Neuronal stem cell (in vitro differentiated cells): Measurements from ENCODE around the gene DIO2.

Source experiments
- DNase-seq: peaks from one replicate; pipeline ENCODE4 v3.0.0-alpha.2; 2013; ENCODE audit warnings: low spot score
- H2AFZ ChIP-seq: one replicate; pipeline ENCODE4 v1.6.1; 2013; ENCODE audit warnings: mild to moderate bottlenecking, low read length, inconsistent platforms
- H2AK5ac ChIP-seq: 2 replicates; pipeline ENCODE4 v1.6.1; 2013; ENCODE audit warnings: low read depth, mild to moderate bottlenecking, inconsistent platforms, low read length, moderate library complexity, mixed read lengths
- H2BK120ac ChIP-seq: 2 replicates; pipeline ENCODE4 v1.6.1; 2013; ENCODE audit warnings: low read depth, mild to moderate bottlenecking, inconsistent platforms, low read length, moderate library complexity, mixed read lengths
- H2BK12ac ChIP-seq: one replicate; pipeline ENCODE4 v1.6.1; 2013; ENCODE audit warnings: low read length, inconsistent platforms
- H2BK15ac ChIP-seq: 2 replicates; pipeline ENCODE4 v1.6.1; 2013; ENCODE audit warnings: mild to moderate bottlenecking, low read length, inconsistent platforms, mixed read lengths
- H2BK5ac ChIP-seq: one replicate; pipeline ENCODE4 v1.6.1; 2013; ENCODE audit warnings: inconsistent platforms, mild to moderate bottlenecking, low read length, moderate library complexity
- H3K14ac ChIP-seq: one replicate; pipeline ENCODE4 v1.6.1; 2013; ENCODE audit warnings: low read length, inconsistent platforms
- H3K18ac ChIP-seq: 2 replicates; pipeline ENCODE4 v1.6.1; 2013; ENCODE audit warnings: low read length, inconsistent platforms
- H3K23ac ChIP-seq: 2 replicates; pipeline ENCODE4 v1.6.1; 2013; ENCODE audit warnings: low read depth, mild to moderate bottlenecking, mixed read lengths, low read length, inconsistent platforms; ENCODE audit not compliant: poor library complexity
- H3K27ac ChIP-seq: replicated peaks from 3 replicates; pipeline ENCODE4 v1.5.1; 2013; ENCODE audit warnings: low read length, inconsistent platforms
- H3K27me3 ChIP-seq, 3 experiments: 2 replicates each; pipeline ENCODE4 v1.6.1; 2013; ENCODE audit warnings: low read length in 3 of 3, mild to moderate bottlenecking in 2 of 3, inconsistent platforms in 1 of 3, low read depth in 1 of 3, mixed read lengths in 1 of 3, moderate library complexity in 1 of 3; ENCODE audit not compliant: control insufficient read depth in 3 of 3, insufficient read depth in 3 of 3
- H3K36me3 ChIP-seq, 2 donors: replicated peaks in 1 of 2; 2 replicates each; pipeline ENCODE4 v1.6.1; 2013; ENCODE audit warnings: low read length in 2 of 2; ENCODE audit not compliant: control insufficient read depth in 2 of 2, insufficient read depth in 2 of 2
- H3K4ac ChIP-seq: 2 replicates; pipeline ENCODE4 v1.6.1; 2013; ENCODE audit warnings: inconsistent platforms, mild to moderate bottlenecking, low read length, moderate library complexity
- H3K4me1 ChIP-seq, 2 donors: 1 replicate in 1 of 2; 2 replicates in 1 of 2; pipeline ENCODE4 v1.6.1; 2013; ENCODE audit warnings: low read length in 2 of 2, low read depth in 1 of 2; ENCODE audit not compliant: control insufficient read depth in 2 of 2, insufficient read depth in 1 of 2
- H3K4me2 ChIP-seq: one replicate; pipeline ENCODE4 v1.6.1; 2013; ENCODE audit warnings: mild to moderate bottlenecking, low read length, inconsistent platforms; ENCODE audit not compliant: insufficient read depth, poor library complexity, severe bottlenecking
- H3K4me3 ChIP-seq, 2 donors: 2 replicates each; pipeline ENCODE4 v1.5.1; 2013; ENCODE audit warnings: low read length in 2 of 2, mild to moderate bottlenecking in 2 of 2, inconsistent platforms in 1 of 2, moderate library complexity in 1 of 2
- H3K79me1 ChIP-seq: one replicate; pipeline ENCODE4 v1.6.1; 2013; ENCODE audit warnings: low read depth, mild to moderate bottlenecking, inconsistent platforms, low read length, moderate library complexity
- H3K9ac ChIP-seq: one replicate; pipeline ENCODE4 v1.6.1; 2013; ENCODE audit warnings: mild to moderate bottlenecking, low read depth, low read length, inconsistent platforms; ENCODE audit not compliant: poor library complexity
- H3K9me3 ChIP-seq, 2 donors: replicated peaks in 1 of 2; 2 replicates each; pipeline versions ENCODE3 to v1.6.1; 2013; ENCODE audit warnings: low read length in 2 of 2, mild to moderate bottlenecking in 2 of 2, inconsistent platforms in 1 of 2, low read depth in 1 of 2, mixed read lengths in 1 of 2, moderate library complexity in 1 of 2; ENCODE audit not compliant: control insufficient read depth in 2 of 2, insufficient read depth in 1 of 2
- H4K8ac ChIP-seq: one replicate; pipeline ENCODE4 v1.6.1; 2013; ENCODE audit warnings: low read depth, mild to moderate bottlenecking, inconsistent platforms, low read length, moderate library complexity
- H4K91ac ChIP-seq: one replicate; pipeline ENCODE4 v1.6.1; 2013; ENCODE audit warnings: low read length, low read depth, mild to moderate bottlenecking, inconsistent platforms; ENCODE audit not compliant: poor library complexity
- WGBS, 2 donors: extraction: QIAGEN DNeasy Blood & Tissue Kit; methylation state at CpG; one replicate each; pipeline ENCODE4 v1.1.7; 2013; ENCODE audit warnings: missing lambda C conversion rate in 2 of 2, mixed read lengths in 1 of 2; ENCODE audit not compliant: insufficient read length in 2 of 2, insufficient replicate concordance in 1 of 2; ENCODE audit errors: extremely low coverage in 2 of 2; 5-methylcytosine and 5-hydroxymethylcytosine counted together

The DIO2 gene

DNA sequence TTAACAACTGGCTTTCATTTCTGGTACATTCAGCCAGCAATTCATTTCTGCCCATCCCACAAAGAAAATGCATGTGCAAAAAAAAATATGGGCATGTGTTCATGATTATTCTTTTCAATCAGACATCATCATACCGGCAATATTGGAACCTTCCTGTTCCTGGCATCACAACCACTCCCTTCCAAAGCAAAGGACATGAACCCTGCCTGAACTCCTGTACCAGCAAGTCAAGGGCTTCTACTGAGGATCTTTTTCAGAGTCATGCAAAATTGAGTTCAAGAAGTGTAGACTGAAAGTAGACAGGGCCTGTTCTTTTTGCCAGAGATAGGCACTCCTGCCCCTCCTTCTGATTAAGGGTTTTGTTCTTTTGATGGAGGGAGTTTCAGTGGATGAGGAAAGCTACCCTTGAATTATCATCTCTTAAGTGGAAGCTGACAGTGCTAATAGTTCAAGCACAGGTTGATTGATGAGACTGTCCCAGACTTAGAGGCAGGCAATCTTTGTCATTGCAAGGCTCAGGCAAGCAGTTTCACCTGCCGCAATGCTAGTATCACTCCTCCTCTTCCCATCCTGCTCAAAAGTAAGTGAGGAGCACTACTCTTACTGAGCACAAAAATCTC, 22.3 kb upstream of the DIO2 start:
- no peak overlapping the region for H3K4me2 ChIP-seq
- no CpG with 5 or more reads among the region's 2 CpGs for WGBS, 2 donors
- no peaks in the 10 kb centered on the region for H3K4me1 ChIP-seq
- no peak overlapping the region for H2BK120ac ChIP-seq
- no peak overlapping the region for H3K9ac ChIP-seq
- no peak overlapping the region for H2AK5ac ChIP-seq
- H3K27me3 ChIP-seq: no peaks in the 10 kb centered on the region
- no peak overlapping the region for H4K91ac ChIP-seq
- no peak overlapping the region for H3K18ac ChIP-seq
- H2BK5ac ChIP-seq: no peak overlapping the region
- no peak overlapping the region for H3K14ac ChIP-seq
- no peak overlapping the region for H3K4me3 ChIP-seq
- peaks cover 0 to 3% of the 10 kb centered on the region in 2 donors for H3K9me3 ChIP-seq
- H4K8ac ChIP-seq: no peak overlapping the region
- H3K4ac ChIP-seq: no peak overlapping the region
- no peak overlapping the region for H3K27ac ChIP-seq
- H2BK12ac ChIP-seq: no peak overlapping the region
- H3K79me1 ChIP-seq: no peaks in the 10 kb centered on the region
- no peak overlapping the region for H2BK15ac ChIP-seq
- no peak overlapping the region for H3K23ac ChIP-seq
- no peak overlapping the region for H2AFZ ChIP-seq
- no peak for DNase-seq
- H3K36me3 ChIP-seq: no peaks in the 10 kb centered on the region

DNA sequence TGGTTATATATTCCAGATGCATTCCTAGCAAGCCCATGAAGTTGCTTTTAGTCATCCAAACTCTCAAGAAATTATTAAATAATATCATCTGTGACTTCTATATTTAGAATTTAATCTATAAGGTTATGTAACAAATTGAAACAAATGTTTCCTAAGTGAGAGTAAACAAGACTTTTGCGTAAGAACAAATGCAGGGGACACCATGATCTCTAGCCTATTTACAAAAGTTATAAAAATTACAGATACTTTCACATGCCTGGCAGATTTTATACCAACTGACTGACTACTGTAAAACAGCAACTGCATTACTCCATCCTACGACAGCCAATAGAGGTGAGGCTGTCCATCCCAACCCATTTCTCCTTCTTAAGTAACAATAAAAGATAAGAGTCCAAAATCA, 20.4 kb upstream of the DIO2 start:
- H3K27ac ChIP-seq: no peak overlapping the region
- H3K18ac ChIP-seq: no peak overlapping the region
- no peak overlapping the region for H2BK5ac ChIP-seq
- no peak overlapping the region for H2AFZ ChIP-seq
- DNase-seq: no peak
- H3K4me1 ChIP-seq: no peaks in the 10 kb centered on the region
- no peak overlapping the region for H3K9ac ChIP-seq
- H3K9me3 ChIP-seq: no peaks in the 10 kb centered on the region
- no peak overlapping the region for H3K4ac ChIP-seq
- H3K36me3 ChIP-seq: no peaks in the 10 kb centered on the region
- no peak overlapping the region for H4K8ac ChIP-seq
- H4K91ac ChIP-seq: no peak overlapping the region
- no peak overlapping the region for H2AK5ac ChIP-seq
- no peak overlapping the region for H2BK12ac ChIP-seq
- no peak overlapping the region for H2BK120ac ChIP-seq
- no peak overlapping the region for H2BK15ac ChIP-seq
- no peaks in the 10 kb centered on the region for H3K79me1 ChIP-seq
- WGBS, 2 donors: no CpG with 5 or more reads among the region's 2 CpGs
- H3K14ac ChIP-seq: no peak overlapping the region
- no peaks in the 10 kb centered on the region for H3K27me3 ChIP-seq
- no peak overlapping the region for H3K23ac ChIP-seq
- H3K4me2 ChIP-seq: no peak overlapping the region
- no peak overlapping the region for H3K4me3 ChIP-seq

DNA sequence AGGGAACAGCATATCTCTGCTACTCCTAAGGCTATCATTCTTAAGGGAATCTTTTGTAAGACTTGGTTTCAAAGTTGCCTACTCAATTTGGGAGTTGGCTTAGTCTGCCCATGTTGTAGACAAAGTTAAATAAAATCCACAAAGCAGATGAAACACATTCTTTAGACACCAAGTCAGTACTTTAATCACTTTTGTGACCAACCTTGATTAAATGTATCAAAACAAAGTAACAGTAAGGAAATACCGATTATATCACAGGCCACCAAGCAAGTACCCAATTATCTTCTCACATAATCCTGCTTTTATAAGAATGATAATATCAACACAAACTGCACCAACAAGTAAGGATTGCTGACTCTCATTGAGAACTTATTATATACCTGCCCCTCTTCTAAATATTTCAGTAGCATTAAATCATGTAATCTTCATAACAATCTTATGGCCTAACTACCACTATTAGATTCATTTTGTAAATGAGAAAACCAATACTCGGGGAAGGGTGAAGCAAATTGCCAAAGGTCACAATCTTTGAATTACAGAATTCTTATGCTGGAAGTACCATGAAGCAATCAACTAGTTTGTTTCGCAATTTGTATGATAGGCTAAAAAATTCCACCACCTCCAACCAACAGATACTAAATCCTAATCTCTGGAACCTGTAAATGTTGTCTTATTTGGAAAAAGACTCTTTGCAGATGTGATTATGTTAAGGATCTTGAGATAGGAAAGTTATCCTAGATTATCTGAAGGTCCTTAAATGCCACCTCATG, 12.6 kb upstream of the DIO2 start:
- Histone ChIP-seq H4K8ac (no peak overlapping the region), H3K9me3 (no peaks in the 10 kb centered on the region), H2BK5ac (no peak overlapping the region), H3K36me3 (no peaks in the 10 kb centered on the region), H3K4ac (no peak overlapping the region), H2BK15ac (no peak overlapping the region), H3K14ac (no peak overlapping the region), H2AFZ (no peak overlapping the region), H2BK12ac (no peak overlapping the region), H3K4me1 (no peaks in the 10 kb centered on the region), H2BK120ac (no peak overlapping the region), H4K91ac (no peak overlapping the region), H3K27ac (no peak overlapping the region), H3K4me2 (no peak overlapping the region), H3K4me3 (no peak overlapping the region), H2AK5ac (no peak overlapping the region), H3K9ac (no peak overlapping the region), H3K79me1 (no peaks in the 10 kb centered on the region), H3K18ac (no peak overlapping the region), H3K27me3 (no peaks in the 10 kb centered on the region), H3K23ac (no peak overlapping the region)
- DNase-seq: no peak
- WGBS, 2 donors: no CpG with 5 or more reads among the region's 3 CpGs

DNA sequence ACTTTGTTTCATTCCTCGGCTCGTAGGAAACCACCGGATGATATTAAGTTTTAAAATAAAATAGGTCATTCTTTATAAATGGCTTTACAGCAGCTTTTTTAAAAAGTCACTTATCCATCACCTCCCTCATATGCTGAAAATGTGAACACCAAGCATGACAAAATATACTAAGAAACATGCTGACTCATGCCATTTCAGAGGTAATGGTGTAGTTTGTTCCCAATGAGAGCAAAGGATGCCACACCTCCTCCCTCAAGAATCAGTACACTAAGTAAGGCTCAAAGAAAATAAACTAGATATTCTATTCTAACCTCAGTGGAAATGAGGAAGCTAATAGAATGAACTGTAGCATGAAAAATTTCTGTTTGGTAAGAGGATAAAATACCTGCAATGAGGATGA, 5.5 kb upstream of the DIO2 start:
- H3K79me1 ChIP-seq: no peaks in the 10 kb centered on the region
- no peak overlapping the region for H3K9ac ChIP-seq
- H2BK15ac ChIP-seq: no peak overlapping the region
- WGBS, 2 donors: no CpG with 5 or more reads among the region's 3 CpGs
- no peak overlapping the region for H3K14ac ChIP-seq
- no peak overlapping the region for H3K18ac ChIP-seq
- H2AFZ ChIP-seq: no peak overlapping the region
- no peak overlapping the region for H3K4me3 ChIP-seq
- no peak overlapping the region for H2BK5ac ChIP-seq
- H3K27me3 ChIP-seq: no peaks in the 10 kb centered on the region
- H2BK120ac ChIP-seq: no peak overlapping the region
- no peaks in the 10 kb centered on the region for H3K9me3 ChIP-seq
- H3K27ac ChIP-seq: no peak overlapping the region
- no peak overlapping the region for H3K23ac ChIP-seq
- DNase-seq: no peak
- no peak overlapping the region for H4K91ac ChIP-seq
- H3K4ac ChIP-seq: no peak overlapping the region
- no peaks in the 10 kb centered on the region for H3K36me3 ChIP-seq
- no peak overlapping the region for H2AK5ac ChIP-seq
- no peak overlapping the region for H2BK12ac ChIP-seq
- no peak overlapping the region for H4K8ac ChIP-seq
- no peak overlapping the region for H3K4me2 ChIP-seq
- peaks cover 0 to 6% of the 10 kb centered on the region in 2 donors for H3K4me1 ChIP-seq
